K562 (cell line): ENCODE data around the gene ABHD13. TPM values are rescaled to one million over a fixed set of nuclear protein-coding genes. Genes with fewer than 3 reads are reported as not detected.

Experiments used
- ATF6 ChIP-seq: sonication (generic); formaldehyde crosslinking; IDR thresholded peaks from 2 replicates; pipeline ENCODE4 v1.4.0; 2020; ENCODE audit warnings: mild to moderate bottlenecking, missing genetic modification reagents
- CREM ChIP-seq: IDR thresholded peaks from 2 replicates; pipeline ENCODE4 v1.6.1; 2014; ENCODE audit warnings: antibody characterized with exemption, low read depth
- CTCFL ChIP-seq: IDR thresholded peaks from 2 replicates; pipeline ENCODE4 v1.6.1; 2011; ENCODE audit warnings: borderline replicate concordance, low read depth, mild to moderate bottlenecking, moderate library complexity, low read length; ENCODE audit not compliant: insufficient read depth, poor library complexity, severe bottlenecking
- CXXC5 ChIP-seq: fragments of 250-450 bp; sonication (Bioruptor Pico); IDR thresholded peaks from 2 replicates; pipeline ENCODE4 v1.8.0; 2022; ENCODE audit warnings: inconsistent platforms, mild to moderate bottlenecking, moderate library complexity
- FOXM1 ChIP-seq, 2 experiments: fragments of 450-650 bp in 1 of 2; sonication (generic) in 1 of 2; formaldehyde crosslinking in 1 of 2; IDR thresholded peaks; 2 replicates each; pipeline versions ENCODE4 v1.6.1 to v1.9.0; 2017 to 2022; ENCODE audit warnings: low read depth in 2 of 2, mild to moderate bottlenecking in 2 of 2, missing genetic modification reagents in 1 of 2, moderate library complexity in 1 of 2
- L3MBTL2 ChIP-seq: fragments of 450-650 bp; IDR thresholded peaks from 2 replicates; pipeline ENCODE4 v1.6.1; 2016; ENCODE audit warnings: mild to moderate bottlenecking, moderate library complexity
- PHF20 ChIP-seq: fragments of 450-650 bp; IDR thresholded peaks from 2 replicates; pipeline ENCODE4 v1.6.1; 2018; ENCODE audit not compliant: partially characterized antibody
- POLR2H ChIP-seq: IDR thresholded peaks from 2 replicates; pipeline ENCODE4 v1.6.1; 2016; ENCODE audit warnings: missing genetic modification characterization, low read depth, mild to moderate bottlenecking, control low read depth, missing compliant biosample characterization, moderate library complexity
- SNIP1 ChIP-seq: fragments of 450-650 bp; IDR thresholded peaks from 2 replicates; pipeline ENCODE4 v1.7.1; 2017; ENCODE audit warnings: low read depth, mild to moderate bottlenecking
- TOE1 ChIP-seq, 2 experiments: fragments of 450-650 bp in 1 of 2; sonication (generic) in 1 of 2; formaldehyde crosslinking in 1 of 2; IDR thresholded peaks; 2 replicates each; pipeline versions ENCODE4 v1.7.1 to v1.8.0; 2016 to 2022; ENCODE audit warnings: borderline replicate concordance in 2 of 2, mild to moderate bottlenecking in 2 of 2, antibody characterized with exemption in 1 of 2, inconsistent platforms in 1 of 2, low read depth in 1 of 2, missing genetic modification reagents in 1 of 2, moderate library complexity in 1 of 2
- ZBTB2 ChIP-seq: fragments of 450-650 bp; IDR thresholded peaks from 2 replicates; pipeline ENCODE4 v1.6.1; 2016; ENCODE audit warnings: antibody characterized with exemption
- polyA plus RNA-seq, 8 experiments: library from polyadenylated mRNA; depleted of rRNA in 4 of 8; stranded (reverse) in 5 of 8; unstranded in 3 of 8; fragments of >200 nt; fragmentation: Nextera tagmentation in 2 of 8; fragmentation: Illumina TruSeq in 1 of 8; extraction: Ambion mirVana in 2 of 8; extraction: Trizol in 1 of 8; gene quantifications; 2 replicates each; pipeline versions ENCODE4 v1.2.1 to v1.2.3, GENCODE V29; 2011 to 2014; ENCODE audit warnings: inconsistent platforms in 1 of 8, missing spikeins in 1 of 8
- total RNA-seq, 7 experiments: library from RNA; depleted of rRNA in 6 of 7; stranded (reverse); fragments of >200 nt in 6 of 7; fragmentation: Illumina TruSeq in 2 of 7; extraction: Trizol in 2 of 7; gene quantifications; 2 replicates each; pipeline versions ENCODE4 v1.2.1 to v1.2.3, GENCODE V29; 2011 to 2021; ENCODE audit warnings: low replicate concordance in 1 of 7
- TF ChIP-seq, protein P1 (sequence below): sonication (generic); formaldehyde crosslinking; IDR thresholded peaks from 2 replicates; pipeline ENCODE4 v1.8.0; 2022; ENCODE audit warnings: missing genetic modification reagents, mild to moderate bottlenecking, moderate library complexity, borderline replicate concordance
- TF ChIP-seq, protein P2 (sequence below): fragments of 450-650 bp; conservative IDR thresholded peaks from 2 replicates; pipeline ENCODE4 v1.6.1; 2016; ENCODE audit warnings: missing genetic modification characterization, low read depth, mild to moderate bottlenecking, missing compliant biosample characterization, moderate library complexity

ABHD13 gene
- total and polyA plus RNA-seq, 9 of the 15 experiments (the other 6 are each of a cell fraction or from before 2014, with no cell fraction given) = 1.7 to 7.0 (median 4.1) TPM

DNA sequence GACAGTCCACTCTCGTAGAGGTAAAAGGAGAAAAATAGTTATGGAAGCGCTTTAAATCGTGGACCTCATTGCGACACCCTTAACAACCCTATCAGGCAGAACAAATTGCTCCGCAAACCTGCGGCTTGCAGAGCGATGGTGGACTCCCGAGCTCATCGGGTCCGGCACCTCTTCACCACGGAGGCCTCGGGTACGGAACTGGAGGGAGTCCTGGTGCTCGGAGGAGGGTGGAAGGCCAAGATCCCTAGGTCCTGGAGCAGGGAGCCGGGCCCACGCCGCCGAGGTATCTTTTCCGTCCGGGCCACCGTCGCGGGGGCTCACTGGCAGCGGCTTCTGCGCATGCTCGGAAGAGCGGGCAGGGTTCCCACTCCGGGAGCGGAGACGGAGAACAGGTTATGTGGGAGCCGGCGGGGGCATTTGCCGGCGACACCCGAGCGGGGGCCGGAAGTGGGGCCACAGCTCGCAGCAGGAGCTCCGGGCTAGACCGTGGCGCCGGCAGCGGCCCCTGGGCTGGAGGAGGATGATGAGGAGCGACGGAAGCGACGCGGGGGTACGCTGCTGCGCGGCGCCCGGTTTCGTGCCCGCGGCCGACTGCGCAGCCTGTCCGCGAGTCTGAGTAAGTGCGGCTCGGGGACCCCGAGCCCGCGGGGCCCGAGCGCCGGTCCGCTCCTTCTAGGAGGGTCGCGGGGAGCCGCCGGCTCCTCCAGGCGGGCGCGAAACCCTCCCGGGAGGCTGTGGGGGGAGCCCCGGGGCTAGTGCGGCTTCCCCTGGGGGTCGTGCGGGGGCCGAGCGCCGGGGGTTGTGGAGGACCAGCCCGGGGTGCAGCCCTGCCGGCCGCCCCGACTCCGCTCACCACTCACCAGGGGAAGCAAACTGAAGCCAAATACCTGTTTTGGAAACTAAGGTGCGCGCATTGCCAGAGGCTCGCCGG is at the start of gene ABHD13 (continued):
- no peak for TF ChIP-seq ATF6 (CRISPR knock-in tag)
- TF ChIP-seq ZBTB2 = 0 out of 2 replicates have a peak, but pooled peaks have one; percentile 33
- TF ChIP-seq, protein P1, sequence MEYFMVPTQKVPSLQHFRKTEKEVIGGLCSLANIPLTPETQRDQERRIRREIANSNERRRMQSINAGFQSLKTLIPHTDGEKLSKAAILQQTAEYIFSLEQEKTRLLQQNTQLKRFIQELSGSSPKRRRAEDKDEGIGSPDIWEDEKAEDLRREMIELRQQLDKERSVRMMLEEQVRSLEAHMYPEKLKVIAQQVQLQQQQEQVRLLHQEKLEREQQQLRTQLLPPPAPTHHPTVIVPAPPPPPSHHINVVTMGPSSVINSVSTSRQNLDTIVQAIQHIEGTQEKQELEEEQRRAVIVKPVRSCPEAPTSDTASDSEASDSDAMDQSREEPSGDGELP (CRISPR knock-in tag) = peak; percentile 68
- TF ChIP-seq, protein P2, sequence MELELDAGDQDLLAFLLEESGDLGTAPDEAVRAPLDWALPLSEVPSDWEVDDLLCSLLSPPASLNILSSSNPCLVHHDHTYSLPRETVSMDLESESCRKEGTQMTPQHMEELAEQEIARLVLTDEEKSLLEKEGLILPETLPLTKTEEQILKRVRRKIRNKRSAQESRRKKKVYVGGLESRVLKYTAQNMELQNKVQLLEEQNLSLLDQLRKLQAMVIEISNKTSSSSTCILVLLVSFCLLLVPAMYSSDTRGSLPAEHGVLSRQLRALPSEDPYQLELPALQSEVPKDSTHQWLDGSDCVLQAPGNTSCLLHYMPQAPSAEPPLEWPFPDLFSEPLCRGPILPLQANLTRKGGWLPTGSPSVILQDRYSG (tag) = no peak
- no peak for TF ChIP-seq SNIP1
- TF ChIP-seq L3MBTL2 = peak; percentile 59
- no peak for TF ChIP-seq CTCFL
- 0 out of 2 replicates have a peak, but pooled peaks have one; percentile 24 for TF ChIP-seq POLR2H (tag)
- peak; percentile 63 for TF ChIP-seq PHF20
- TF ChIP-seq FOXM1 (IDR thresholded peaks at IDR 0.05; ENCODE audit: low read depth) = no peak
- no peak for TF ChIP-seq FOXM1 (CRISPR knock-in tag; IDR thresholded peaks at IDR 0.05; ENCODE audit: low read depth)
- peak; percentile 59; the same call in 1 of the 2 replicates for TF ChIP-seq CREM
- peak; percentile 70 for TF ChIP-seq TOE1 (IDR thresholded peaks at IDR 0.05; ENCODE audit: borderline replicate concordance)
- TF ChIP-seq TOE1 (CRISPR knock-in tag; IDR thresholded peaks at IDR 0.05; ENCODE audit: borderline replicate concordance, low read depth) = no peak
- TF ChIP-seq CXXC5 (CRISPR knock-in tag) = peak; percentile 67
